ENCODE results near the gene NBAS.

NBAS gene

DNA sequence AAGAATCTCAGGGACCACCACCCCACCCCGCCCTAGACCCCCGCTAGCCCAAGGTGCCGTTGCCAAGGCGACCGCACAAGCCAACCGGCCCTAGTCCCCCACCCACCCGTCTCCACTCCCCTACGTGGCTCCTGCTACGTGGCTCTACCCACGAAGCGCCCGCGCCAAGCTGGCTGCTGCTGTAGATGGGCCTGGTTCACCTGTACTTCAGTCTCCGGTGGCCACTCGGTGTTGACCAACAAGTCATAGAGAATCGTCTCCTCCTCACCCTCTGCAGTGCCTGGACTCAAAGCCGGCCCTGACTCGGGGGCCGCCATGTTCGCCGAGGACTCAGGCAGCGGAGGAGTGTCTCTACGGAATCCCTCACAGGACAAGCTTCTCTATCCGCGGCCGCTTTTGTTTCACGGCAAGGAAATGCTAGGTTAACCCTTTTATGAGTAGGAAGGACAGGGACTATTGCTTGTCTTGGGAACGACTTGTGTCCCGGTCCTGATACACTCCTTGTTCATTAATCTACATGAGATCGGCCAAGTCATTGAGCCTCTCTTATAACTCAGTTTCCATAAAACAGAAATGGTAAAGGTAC lies at the start of gene NBAS:
Gene NBAS, minus strand, starts transcription at position 347 of the 586 bp plus-strand sequence. Its CDS starts 30 bp downstream, at position 317.
- in situ Hi-C loops (cut with MboI; ENCODE audit: low sequenced_read_pairs): no loop called here

DNA sequence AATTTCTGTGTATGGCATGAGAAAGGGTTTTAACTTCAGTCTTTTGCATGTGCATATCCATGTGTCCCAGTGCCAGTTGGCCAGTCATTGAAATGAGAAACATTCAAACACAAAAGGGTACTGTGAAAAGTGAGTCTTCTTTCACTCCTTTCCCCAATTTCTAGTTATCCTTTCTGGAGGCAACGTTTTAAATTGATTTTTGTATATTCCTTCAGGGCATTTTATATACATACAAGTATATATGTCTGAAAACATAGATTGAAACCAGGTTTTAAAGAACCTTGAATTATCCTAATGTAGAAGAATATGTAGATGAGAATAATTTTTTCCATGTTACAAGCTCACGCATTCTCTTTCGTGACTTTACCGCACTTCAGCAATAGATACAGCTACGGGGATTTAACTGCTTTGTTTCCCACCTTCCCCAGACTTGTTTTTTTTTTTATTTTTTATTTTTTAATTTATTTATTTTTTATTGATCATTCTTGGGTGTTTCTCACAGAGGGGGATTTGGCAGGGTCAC lies 49.4 kb upstream of the NBAS start:
- in situ Hi-C loops (cut with MboI; ENCODE audit: low sequenced_read_pairs): no loop called here

DNA sequence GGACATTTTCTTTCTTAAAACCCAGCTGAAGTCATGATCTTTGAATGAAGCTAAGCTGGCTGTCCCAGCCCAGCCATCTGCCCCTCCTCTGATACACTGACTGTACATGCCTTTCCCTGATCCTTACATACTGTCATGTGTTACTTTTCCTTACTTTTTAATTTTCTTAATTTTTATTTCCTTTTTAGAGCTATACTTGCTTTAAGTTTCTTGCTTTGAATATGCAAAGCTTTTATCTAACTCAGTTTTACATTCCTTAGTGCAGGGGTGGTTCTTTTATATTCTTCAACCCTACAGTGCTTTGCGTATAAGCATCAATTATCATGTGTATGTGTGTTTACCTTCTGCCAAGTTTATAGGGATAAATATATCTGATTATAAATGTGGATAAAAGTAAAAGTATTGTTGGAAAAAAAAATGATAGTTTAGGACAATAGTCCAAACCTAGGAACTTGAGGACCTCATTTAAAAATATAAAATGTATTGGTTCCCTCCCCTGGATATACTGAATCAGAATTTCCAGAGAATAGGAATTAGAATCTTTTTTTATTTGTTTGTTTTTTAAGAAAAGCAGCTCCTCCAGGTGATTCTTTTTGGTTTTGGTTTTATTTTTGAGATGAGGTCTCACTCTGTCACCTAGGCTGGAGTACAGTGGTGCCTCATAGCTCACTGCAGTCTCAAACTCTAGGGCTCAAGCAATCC lies 48.4 kb upstream of the NBAS start:
- in situ Hi-C loops (cut with MboI; ENCODE audit: low sequenced_read_pairs): no loop called here

DNA sequence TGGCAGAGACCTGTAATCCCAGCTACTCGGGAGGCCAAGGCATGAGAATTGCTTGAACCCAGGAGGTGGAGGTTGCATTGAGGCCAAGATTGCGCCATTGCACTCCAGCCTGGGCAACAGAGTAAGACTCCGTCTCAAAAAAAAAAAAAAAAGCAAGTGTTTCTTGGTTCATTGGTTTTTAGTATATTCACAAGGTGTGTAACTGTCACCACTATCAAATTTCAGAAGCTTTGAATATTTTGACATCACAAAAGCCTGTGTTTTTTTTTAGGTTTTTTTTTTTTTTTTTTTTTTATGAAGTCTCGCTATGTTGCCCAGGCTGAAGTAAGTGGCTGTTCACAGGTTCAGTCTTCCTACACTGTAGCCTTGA lies 47.2 kb upstream of the NBAS start:
- in situ Hi-C loops (cut with MboI; ENCODE audit: low sequenced_read_pairs): no loop called here

DNA sequence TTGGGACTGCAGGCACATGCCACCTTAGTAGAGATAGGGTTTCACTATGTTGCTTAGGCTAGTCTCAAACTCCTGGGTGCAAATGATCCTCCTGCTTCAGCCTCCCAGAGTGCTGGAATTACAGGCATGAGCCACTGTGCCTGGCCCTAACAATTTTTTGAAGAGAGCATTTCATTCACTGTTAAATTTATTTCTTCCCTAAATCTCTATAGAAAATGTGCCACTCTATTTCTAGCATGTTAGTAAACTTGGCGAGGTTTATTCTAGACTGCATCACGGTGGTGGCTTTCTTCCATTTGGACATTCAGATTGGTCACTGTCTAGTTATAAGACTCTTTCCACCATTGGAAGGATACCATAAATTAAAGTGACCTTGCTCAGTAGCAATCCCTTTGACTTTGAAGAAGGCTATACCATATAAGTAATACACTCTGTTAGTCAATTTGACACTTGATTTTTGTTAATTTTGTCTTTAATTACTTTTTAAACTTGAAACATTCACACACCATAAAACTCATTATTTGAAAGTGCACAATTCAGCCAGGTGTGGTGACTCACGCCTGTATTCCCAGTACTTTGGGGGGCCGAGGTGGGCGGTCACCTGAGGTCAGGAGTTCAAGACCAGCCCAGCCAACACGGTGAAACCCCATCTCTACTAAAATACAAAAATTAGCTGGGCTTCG lies 46.7 kb upstream of the NBAS start:
- in situ Hi-C loops (cut with MboI; ENCODE audit: low sequenced_read_pairs): no loop called here

DNA sequence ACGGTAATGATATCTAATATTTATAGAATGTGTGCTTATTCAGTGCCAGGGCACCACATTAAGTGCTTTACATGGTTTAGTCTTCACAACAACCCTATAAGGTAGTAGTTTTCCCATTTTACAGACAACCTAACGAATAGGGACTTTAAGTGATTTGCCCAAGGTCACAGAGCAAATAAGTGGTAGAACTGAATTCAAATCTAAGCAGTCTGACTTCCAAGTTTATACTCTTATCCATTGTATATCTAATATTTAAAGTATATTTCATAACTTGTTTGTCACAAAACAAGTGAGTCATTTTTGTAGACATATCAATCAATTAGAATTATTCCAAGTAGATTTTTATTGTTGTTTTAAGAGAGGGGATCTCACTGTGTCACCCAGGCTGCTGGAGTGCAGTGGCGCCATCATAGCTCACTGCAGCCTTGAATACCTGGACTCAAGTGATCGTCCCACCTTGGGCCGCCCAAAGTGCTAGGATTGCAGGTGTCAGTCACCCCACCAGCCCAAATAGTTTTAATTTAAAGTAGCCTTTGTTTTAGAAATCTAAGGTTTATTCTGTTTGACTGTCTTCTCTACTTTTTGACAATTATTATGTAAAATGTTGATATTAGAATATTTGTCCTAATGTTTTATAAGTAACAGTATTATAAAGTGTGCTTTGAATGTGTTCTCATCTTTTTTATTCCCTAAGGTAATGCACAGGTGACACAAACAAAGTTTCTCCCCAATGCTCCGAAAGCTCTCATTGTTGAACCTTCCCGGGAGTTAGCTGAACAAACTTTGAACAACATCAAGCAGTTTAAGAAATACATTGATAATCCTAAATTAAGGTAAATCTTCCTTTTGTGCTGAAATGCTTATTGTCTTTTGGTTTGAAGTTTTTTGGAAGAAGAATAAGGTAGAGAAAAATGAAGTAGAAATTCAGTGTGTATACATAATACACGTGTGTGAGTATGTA lies 45.6 kb upstream of the NBAS start:
- in situ Hi-C loops (cut with MboI; ENCODE audit: low sequenced_read_pairs): no loop called here

DNA sequence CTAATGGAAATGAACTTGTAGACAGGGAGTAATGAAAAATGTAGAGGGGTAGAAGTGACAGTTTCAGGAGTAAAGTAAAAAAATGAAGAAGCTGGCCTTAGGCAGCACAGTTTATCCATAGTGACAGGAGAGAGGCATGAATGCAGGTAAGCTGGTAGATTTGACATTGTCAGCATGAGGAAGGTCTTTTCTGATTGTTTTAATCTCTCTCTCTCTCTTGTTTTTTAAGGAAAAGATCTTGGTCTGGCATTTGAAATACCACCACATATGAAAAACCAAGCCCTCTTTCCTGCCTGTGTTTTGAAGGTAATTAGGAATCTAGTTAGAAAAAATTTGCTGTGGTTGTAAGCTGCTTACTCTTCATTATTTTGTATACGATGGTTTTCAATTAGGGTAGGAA lies 44.6 kb upstream of the NBAS start:
- in situ Hi-C loops (cut with MboI; ENCODE audit: low sequenced_read_pairs): no loop called here

DNA sequence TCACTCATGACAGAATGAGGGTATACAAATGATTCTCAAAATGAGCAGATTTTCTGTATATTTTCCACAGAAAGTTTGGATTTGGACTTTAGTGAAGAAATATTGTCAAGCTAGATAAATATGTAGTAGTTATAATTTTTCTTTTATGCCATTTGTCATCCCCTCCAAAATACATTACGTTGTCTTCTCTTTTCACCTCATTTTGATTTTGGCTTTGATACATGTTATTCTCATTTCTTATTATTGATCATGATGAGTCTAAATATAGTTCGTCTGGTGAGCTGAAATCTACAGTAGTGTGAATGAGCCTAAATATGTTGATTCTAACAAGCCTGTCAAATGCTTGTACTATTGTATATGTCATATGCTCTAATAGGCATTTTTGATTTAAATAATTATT lies 42.8 kb upstream of the NBAS start:
- in situ Hi-C loops (cut with MboI; ENCODE audit: low sequenced_read_pairs): no loop called here

DNA sequence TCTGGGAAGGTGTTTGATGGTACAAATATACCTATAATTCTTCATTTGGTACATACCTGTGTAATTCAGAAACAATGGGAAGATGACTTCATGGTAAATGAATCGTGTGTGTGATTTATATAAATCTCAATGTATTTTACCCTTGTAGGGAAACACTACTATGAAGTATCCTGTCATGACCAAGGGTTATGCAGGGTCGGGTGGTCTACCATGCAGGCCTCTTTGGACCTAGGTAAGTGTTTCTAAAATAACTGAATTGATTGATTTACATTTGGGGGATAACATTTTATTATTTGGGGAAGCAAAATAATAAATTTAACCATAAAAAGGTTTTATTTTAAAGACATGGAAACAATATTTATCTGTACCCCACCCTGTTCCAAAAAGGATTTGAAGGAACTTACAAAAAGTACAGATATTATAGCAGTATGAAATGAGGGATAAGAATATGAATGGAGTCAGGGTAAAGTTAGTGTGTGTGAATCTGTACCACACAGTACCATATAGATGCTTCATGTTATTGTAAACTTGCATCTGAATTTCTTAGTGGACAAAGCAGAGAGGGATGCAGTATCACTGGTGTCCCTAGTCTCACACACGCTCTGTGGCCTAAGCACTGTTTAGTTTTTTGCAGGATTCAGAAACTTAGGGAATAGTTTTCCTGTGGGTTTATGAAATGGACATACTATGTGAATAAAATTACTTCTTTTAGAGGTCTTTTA lies 42.1 kb upstream of the NBAS start:
- in situ Hi-C loops (cut with MboI; ENCODE audit: low sequenced_read_pairs): no loop called here

DNA sequence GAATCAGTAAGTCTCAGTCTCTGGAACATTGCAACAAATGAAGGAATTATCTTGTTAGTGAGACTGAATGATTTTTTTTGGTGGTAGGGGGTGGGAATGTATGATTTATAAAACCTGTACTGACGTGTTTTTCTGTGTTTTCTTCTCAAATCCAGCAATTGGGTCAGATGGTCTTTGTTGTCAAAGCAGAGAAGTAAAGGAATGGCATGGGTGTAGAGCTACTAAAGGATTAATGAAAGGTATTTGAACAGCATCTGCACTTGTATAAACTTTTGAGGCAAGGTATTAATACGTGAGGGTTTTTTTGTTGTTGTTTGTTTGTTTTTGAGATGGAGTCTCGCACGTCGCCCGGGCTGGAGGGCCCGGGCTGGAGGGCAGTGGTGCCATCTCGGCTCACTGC lies 41.3 kb upstream of the NBAS start:
- in situ Hi-C loops (cut with MboI; ENCODE audit: low sequenced_read_pairs): no loop called here

DNA sequence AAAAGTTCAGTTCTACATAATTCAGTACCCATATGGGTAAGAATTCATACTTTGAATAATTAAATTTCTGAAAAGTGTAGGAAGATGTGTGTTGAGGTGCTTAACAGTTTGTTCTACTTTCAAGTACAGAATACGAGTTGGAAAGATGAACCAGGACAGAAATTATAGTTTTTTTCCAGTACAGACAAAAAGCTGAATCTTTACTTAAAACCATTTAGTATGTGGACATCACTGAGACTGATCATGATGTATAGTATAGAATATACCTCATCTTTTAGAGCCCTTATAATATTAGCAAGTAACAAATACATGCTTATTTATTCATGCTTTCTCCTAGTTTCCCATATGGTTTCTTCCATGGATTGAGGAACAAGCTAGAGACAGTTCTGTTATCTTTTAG lies 40.5 kb upstream of the NBAS start:
- in situ Hi-C loops (cut with MboI; ENCODE audit: low sequenced_read_pairs): no loop called here

DNA sequence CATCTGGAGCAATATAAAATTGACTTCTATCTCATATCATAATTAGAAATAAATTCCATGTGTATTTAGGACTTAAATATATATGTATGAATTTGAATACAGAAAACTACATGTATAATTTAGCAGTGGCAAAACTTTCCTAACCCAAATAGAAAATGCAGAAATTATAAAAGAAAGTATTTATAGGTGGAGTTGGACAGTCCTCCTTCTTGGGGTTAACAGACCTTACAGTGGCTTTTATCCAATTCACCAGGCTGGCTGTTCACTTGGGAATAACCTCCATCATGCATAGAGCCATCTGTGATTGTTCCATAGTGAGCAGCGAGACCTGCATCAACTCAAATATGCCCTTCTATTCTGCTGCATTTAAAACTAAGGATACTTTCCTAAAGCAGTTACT lies 38.9 kb upstream of the NBAS start:
- in situ Hi-C loops (cut with MboI; ENCODE audit: low sequenced_read_pairs): no loop called here

DNA sequence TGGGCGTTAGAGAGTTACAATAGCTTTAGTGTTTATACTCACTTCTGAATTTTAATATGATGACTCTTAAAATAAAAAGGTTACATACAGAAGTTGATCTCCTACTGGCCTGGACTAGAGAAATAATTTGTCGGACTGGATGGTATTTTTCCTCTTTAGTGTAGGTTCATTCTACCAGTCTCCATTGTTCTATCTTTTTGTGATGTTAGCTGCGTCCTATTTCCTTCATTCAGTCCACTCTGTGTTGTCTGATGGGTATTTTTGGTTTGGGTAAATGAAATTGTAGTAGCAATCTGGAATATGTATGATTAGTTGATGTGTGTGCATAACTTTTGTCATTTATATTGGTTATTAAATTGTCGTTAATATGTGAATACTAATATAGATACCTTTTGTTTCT lies 35.8 kb upstream of the NBAS start:
- in situ Hi-C loops (cut with MboI; ENCODE audit: low sequenced_read_pairs): no loop called here

DNA sequence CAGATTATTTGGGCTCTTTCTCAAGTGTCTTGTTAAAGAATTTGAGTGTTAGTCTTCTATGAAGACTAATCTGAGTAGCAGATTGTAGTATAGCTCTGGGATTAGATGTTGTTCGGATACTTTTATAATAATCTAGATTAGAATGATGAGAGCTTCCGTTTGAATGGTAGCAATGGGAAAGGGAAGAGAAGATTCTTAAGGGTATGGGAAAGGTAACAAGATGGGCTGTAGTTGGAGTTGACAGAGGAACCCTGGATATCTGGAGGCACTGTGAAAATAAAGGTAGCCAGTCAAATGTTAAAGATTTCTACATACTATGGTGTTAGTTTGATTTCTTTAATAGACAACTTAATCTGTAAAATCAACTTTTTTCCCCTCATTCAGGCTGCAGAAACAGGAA lies 35.2 kb upstream of the NBAS start:
- in situ Hi-C loops (cut with MboI; ENCODE audit: low sequenced_read_pairs): no loop called here

DNA sequence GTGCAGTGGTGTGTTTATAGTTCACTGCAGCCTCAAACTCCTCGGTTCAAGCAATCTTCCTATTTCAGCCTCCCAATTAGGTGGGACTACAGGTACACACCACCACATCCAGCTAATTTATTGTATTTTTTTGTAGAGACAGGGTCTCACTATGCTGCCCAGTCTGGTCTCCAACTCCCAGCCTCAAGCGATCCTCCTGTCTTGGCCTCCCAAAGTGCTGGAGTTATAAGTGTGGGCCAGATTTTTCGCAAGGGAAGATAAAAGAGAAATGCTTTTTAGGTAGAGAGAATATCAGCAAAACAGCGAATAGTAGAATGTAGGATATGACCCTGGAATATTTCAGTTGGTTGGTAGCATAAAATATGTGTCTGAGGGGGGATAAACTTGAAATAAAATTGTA lies 34.8 kb upstream of the NBAS start:
- in situ Hi-C loops (cut with MboI; ENCODE audit: low sequenced_read_pairs): no loop called here

DNA sequence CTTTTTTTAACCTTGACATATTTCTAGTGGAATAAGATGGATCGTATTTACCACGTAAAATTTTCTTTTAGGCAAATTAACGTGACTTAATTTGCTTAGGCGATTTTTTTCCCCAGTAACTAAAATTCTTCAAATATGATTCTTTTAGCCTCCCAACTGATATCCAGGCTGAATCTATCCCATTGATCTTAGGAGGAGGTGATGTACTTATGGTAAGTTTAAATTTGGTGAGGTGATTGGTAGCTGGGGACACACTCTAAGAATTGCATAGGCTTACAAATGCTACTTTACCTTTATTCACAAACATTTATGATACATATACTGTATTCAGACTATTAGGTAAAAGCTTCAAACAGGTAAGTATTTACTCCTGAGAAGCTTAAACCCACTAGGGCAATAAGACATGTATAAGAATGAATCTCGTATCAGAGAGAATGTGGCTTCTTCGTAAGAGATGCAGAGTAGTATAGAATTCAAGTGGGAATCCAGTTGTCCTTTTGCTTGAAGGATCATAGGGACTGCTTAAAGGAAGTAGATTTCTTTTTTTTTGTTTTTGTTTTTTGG lies 34.3 kb upstream of the NBAS start:
- in situ Hi-C loops (cut with MboI; ENCODE audit: low sequenced_read_pairs): no loop called here

DNA sequence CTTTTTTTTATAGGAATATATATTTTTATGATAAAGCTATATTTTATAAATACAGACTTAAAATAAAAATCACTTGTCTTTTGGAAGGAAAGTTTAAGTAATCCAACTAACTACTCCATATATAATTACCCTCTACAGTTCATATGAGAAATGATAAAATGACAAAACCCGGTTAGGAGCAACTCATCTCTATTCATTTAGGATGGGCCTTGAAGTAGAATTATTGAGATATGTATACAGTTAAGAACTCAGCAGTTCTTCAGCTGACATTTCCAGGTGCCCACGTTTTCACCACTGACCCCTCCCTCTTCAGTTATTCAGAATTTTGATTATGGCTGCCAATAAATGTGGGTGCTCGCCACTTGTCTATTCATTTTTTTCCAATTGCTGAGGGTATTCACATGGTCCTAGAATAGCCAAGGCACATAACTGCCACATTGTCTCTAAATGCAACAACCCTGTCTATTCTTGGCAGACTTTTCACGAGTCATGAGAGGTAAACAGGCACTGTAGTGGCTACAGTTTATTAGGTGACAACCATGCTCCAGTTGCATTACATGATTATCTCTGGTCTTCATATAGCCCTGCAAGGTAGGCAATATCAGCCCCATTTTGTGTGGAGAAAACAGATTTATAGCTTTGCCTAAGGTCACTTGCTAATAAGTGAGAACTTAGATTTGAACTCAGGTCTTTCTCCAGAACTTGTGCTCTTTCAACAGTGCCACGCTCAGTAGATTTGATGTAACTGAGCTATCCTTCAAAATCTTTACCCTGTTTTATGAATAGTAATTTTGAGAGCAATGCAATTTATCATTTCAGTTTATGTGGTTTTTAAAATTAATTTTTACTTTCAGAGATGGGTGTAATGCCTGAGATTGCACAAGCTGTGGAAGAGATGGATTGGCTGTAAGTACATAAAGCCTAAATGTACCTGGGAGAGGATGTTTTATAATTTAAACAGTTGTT lies 33.4 kb upstream of the NBAS start:
- in situ Hi-C loops (cut with MboI; ENCODE audit: low sequenced_read_pairs): no loop called here

DNA sequence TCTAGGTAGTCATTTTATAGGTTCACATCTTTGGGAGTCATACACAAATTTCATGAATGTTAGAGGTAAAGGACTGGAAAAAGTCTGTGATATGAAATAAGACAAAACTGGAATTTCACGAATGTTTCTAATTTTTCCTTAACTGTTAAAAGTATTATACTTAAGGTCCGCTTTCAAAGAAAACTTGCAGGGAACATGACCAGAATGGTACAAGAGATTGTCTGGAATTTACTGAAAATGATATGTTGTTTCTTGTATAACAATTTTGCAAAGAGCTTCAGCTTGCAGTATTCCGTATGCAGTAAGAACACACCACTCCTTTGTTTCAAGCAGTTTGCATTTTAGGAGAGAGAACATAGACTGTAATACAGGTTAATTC lies 32.2 kb upstream of the NBAS start:
- in situ Hi-C loops (cut with MboI; ENCODE audit: low sequenced_read_pairs): no loop called here
